K562 (cell line): ENCODE results near the gene PPP1R14C. TPM values are rescaled to one million over a fixed set of nuclear protein-coding genes. Genes with fewer than 3 reads are reported as not detected.
A peak's percentile ranks its signal among the peaks of the same experiment; 100 is the strongest.

ENCODE experiments used
- ATAC-seq: fragments of 200-7000 bp; cut with Tn5 transposase; 3 replicates; pipeline ENCODE4 v1.9.1; 2020; ENCODE audit warnings: moderate library complexity
- BruUV-seq: library from RNA; stranded (reverse); fragments of 400-500 nt; replicated peaks from 2 replicates; lab custom pipeline; 2021; lab: Mats Ljungman, UMichigan
- CTCF ChIA-PET: fragments of 300-600 bp; formaldehyde crosslinking; extraction: SDS; loops from one replicate; lab custom pipeline; 2021; ENCODE audit warnings: low intra/inter-chr PET ratio; lab: Yijun Ruan, JAX
- POLR2A ChIA-PET: fragments of 300-600, 350-650 bp; sonication (Branson Sonifier 250); formaldehyde crosslinking; extraction: SDS; loops from one replicate; lab custom pipeline; 2021; ENCODE audit warnings: antibody characterized with exemption, inconsistent platforms; lab: Yijun Ruan, JAX
- DNase-seq, 4 experiments: peaks; one replicate each; pipeline versions ENCODE4 v3.0.0 to v3.0.0-alpha.2; 2011 to 2018; ENCODE audit warnings: low spot score in 3 of 4, mixed read lengths in 3 of 4; ENCODE audit errors: extremely low read depth in 1 of 4
- FAIRE-seq: peaks from 2 replicates; lab custom pipeline; 2011; peaks lifted over from hg19 to GRCh38; lab: Jason Lieb, UNC
- H2AFZ ChIP-seq: 2 replicates; pipeline ENCODE4 v1.6.0; 2011; ENCODE audit warnings: low read depth, low read length, control low read depth, inconsistent platforms
- H3K27ac ChIP-seq: fragments of 200-600 bp; 3 replicates; pipeline ENCODE4 v1.8.0; 2011; ENCODE audit warnings: low read depth, mild to moderate bottlenecking, control low read depth, inconsistent platforms, low read length, moderate library complexity, mixed read lengths; ENCODE audit errors: extremely low read depth
- H3K27me3 ChIP-seq, 2 experiments: fragments of 300-600 bp in 1 of 2; 2 replicates in 1 of 2; 3 replicates in 1 of 2; pipeline versions ENCODE4 v1.6.0 to v1.8.0; 2011; ENCODE audit warnings: inconsistent platforms in 2 of 2, low read length in 2 of 2, mild to moderate bottlenecking in 1 of 2, mixed read lengths in 1 of 2, moderate library complexity in 1 of 2; ENCODE audit not compliant: control insufficient read depth in 2 of 2, insufficient read depth in 2 of 2
- H3K36me3 ChIP-seq: fragments of 300-600 bp; 3 replicates; pipeline ENCODE4 v1.8.0; 2011; ENCODE audit warnings: mild to moderate bottlenecking, low read length, inconsistent platforms; ENCODE audit not compliant: control insufficient read depth, insufficient read depth
- H3K4me1 ChIP-seq, 2 experiments: fragments of 200-600 bp in 1 of 2; replicated peaks in 1 of 2; 2 replicates in 1 of 2; 3 replicates in 1 of 2; pipeline versions ENCODE4 v1.5.1 to v1.8.0; 2011; ENCODE audit warnings: inconsistent platforms in 2 of 2, low read length in 2 of 2, mild to moderate bottlenecking in 1 of 2, mixed read lengths in 1 of 2, moderate library complexity in 1 of 2; ENCODE audit not compliant: control insufficient read depth in 2 of 2, insufficient read depth in 2 of 2
- H3K4me2 ChIP-seq: 2 replicates; pipeline ENCODE4 v1.6.1; 2011; ENCODE audit warnings: low read length, control low read depth, inconsistent platforms, mixed read lengths; ENCODE audit not compliant: insufficient read depth
- H3K4me3 ChIP-seq: fragments of 200-600 bp; sonication (generic), shearing (Covaris generic); 2 replicates; pipeline ENCODE4 v1.5.1; 2016; ENCODE audit warnings: control low read depth, inconsistent platforms
- H3K79me2 ChIP-seq: fragments of 200-600 bp; 3 replicates; pipeline ENCODE4 v1.8.0; 2011; ENCODE audit warnings: low read length, inconsistent platforms; ENCODE audit not compliant: control insufficient read depth, insufficient read depth
- H3K9ac ChIP-seq, 2 experiments: 2 replicates each; pipeline versions ENCODE4 v1.6.0 to v1.6.1; 2011; ENCODE audit warnings: low read depth in 2 of 2, low read length in 2 of 2, control low read depth in 1 of 2, inconsistent platforms in 1 of 2, mild to moderate bottlenecking in 1 of 2, mixed read lengths in 1 of 2; ENCODE audit not compliant: insufficient read depth in 1 of 2
- H3K9me1 ChIP-seq: one replicate; pipeline ENCODE4 v1.6.0; 2011; ENCODE audit warnings: inconsistent platforms, mild to moderate bottlenecking, low read length, moderate library complexity; ENCODE audit not compliant: control insufficient read depth, insufficient read depth
- H3K9me3 ChIP-seq: replicated peaks from 2 replicates; pipeline ENCODE4 v1.5.1; 2011; ENCODE audit warnings: low read depth, low read length, inconsistent platforms; ENCODE audit not compliant: control insufficient read depth, insufficient read depth
- H4K20me1 ChIP-seq: replicated peaks from 2 replicates; pipeline ENCODE4 v1.6.1; 2011; ENCODE audit warnings: low read length, inconsistent platforms, mixed read lengths; ENCODE audit not compliant: control insufficient read depth, insufficient read depth
- ELF2 ChIP-seq: fragments of 250-450 bp; sonication (Bioruptor Pico); IDR thresholded peaks from 2 replicates; pipeline ENCODE4 v1.5.0; 2021; ENCODE audit warnings: mild to moderate bottlenecking
- FOXP1 ChIP-seq: sonication (generic); formaldehyde crosslinking; IDR thresholded peaks from 2 replicates; pipeline ENCODE4 v1.8.0; 2022; ENCODE audit warnings: mild to moderate bottlenecking, missing genetic modification reagents
- RAD51 ChIP-seq: fragments of 450-650 bp; IDR thresholded peaks from 2 replicates; pipeline ENCODE4 v1.7.1; 2016; ENCODE audit warnings: low read depth, mild to moderate bottlenecking, borderline replicate concordance
- SIN3B ChIP-seq: fragments of 450-650 bp; IDR thresholded peaks from 2 replicates; pipeline ENCODE4 v1.6.1; 2017; ENCODE audit warnings: low read depth, mild to moderate bottlenecking, moderate library complexity
- STAT6 ChIP-seq: sonication (generic); formaldehyde crosslinking; IDR thresholded peaks from 2 replicates; pipeline ENCODE4 v1.8.1; 2023; ENCODE audit warnings: mild to moderate bottlenecking, missing genetic modification reagents
- WGBS: fragments of 100-300 bp; shearing (Covaris generic); methylation state at CpG from one replicate; pipeline ENCODE4 v1.1.6; 2016; ENCODE audit warnings: low coverage, mixed read lengths; ENCODE audit not compliant: insufficient coverage; ENCODE audit errors: missing lambda C conversion rate; 5-methylcytosine and 5-hydroxymethylcytosine counted together
- in situ Hi-C: fragments of 300-500 bp; cut with MboI; formaldehyde crosslinking; loops from 4 replicates; pipeline ENCODE4 v1.15.0; 2018; ENCODE audit warnings: inconsistent platforms, mixed read lengths
- intact Hi-C: fragments of 100-400 bp; cut with micrococcal nuclease; formaldehyde crosslinking; loops from 2 replicates; pipeline ENCODE4 v1.14.2; 2022
- polyA plus RNA-seq, 8 experiments: library from polyadenylated mRNA; depleted of rRNA in 4 of 8; stranded (reverse) in 5 of 8; unstranded in 3 of 8; fragments of >200 nt; fragmentation: Nextera tagmentation in 2 of 8; fragmentation: Illumina TruSeq in 1 of 8; extraction: Ambion mirVana in 2 of 8; extraction: Trizol in 1 of 8; gene quantifications; 2 replicates each; pipeline versions ENCODE4 v1.2.1 to v1.2.3, GENCODE V29; 2011 to 2014; ENCODE audit warnings: inconsistent platforms in 1 of 8, missing spikeins in 1 of 8
- total RNA-seq, 7 experiments: library from RNA; depleted of rRNA in 6 of 7; stranded (reverse); fragments of >200 nt in 6 of 7; fragmentation: Illumina TruSeq in 2 of 7; extraction: Trizol in 2 of 7; gene quantifications; 2 replicates each; pipeline versions ENCODE4 v1.2.1 to v1.2.3, GENCODE V29; 2011 to 2021; ENCODE audit warnings: low replicate concordance in 1 of 7

Gene PPP1R14C
- total and polyA plus RNA-seq, 9 of the 15 experiments (the other 6 are each of a cell fraction or from before 2014, with no cell fraction given) = 4.5 to 16.6 (median 11.9) TPM

GRCh38 chr6:150169181-150169580 is 26.3 kb downstream of the PPP1R14C start:
- ATAC-seq = no peak
- 63% methylated on average over 2 of the region's 2 CpGs for WGBS
- CTCF ChIA-PET = no interaction called here
- no TSS peak for BruUV-seq
- Histone ChIP-seq H4K20me1 (no peaks in the 10 kb centered on the region), H3K79me2 (peaks cover 32% of the 10 kb centered on the region), H3K4me1 (peaks cover 12 to 28% of the 10 kb centered on the region in 2 experiments; a peak in 4 of 5 replicates), H3K27ac (peak overlapping the region; percentile 96; the same call in 1 of the 3 replicates), H3K9me1 (no peaks in the 10 kb centered on the region), H3K36me3 (no peaks in the 10 kb centered on the region; the same call in 2 of the 3 replicates), H3K9me3 (no peaks in the 10 kb centered on the region), H2AFZ (peak overlapping the region; percentile 42; the same call in 1 of the 2 replicates), H3K27me3 (no peaks in the 10 kb centered on the region), H3K4me2 (no peak overlapping the region; the same call in 1 of the 2 replicates), H3K9ac (peak overlapping the region; percentile 57 to 87; a peak in 3 of 4 replicates), H3K4me3 (no peak overlapping the region)
- in situ Hi-C loops = no loop called here
- intact Hi-C loops = loop anchor here (2.0 to 5.0 kb wide), 2 partner anchors 104 to 153 kb away; no protein-coding TSS in a partner anchor
- POLR2A ChIA-PET = interaction anchor here (0.8 to 2.4 kb wide), 3 partner anchors 12 to 18 kb away, joined by 3 to 10 read pairs (median 3); no protein-coding TSS in a partner anchor
- FAIRE-seq = no peak
- TF ChIP-seq FOXP1 (CRISPR knock-in tag) = no peak
- TF ChIP-seq RAD51 = no peak
- TF ChIP-seq SIN3B = no peak
- 0 out of 2 replicates have a peak, but pooled peaks have one; percentile 29 for TF ChIP-seq ELF2 (CRISPR knock-in tag)
- no peak for TF ChIP-seq STAT6 (CRISPR knock-in tag)
- no peak for DNase-seq
